ENCODE measurements around the gene FOXN3.

FOXN3 gene

GRCh38 chr14:89339579-89339978 lies 77.5 kb downstream of the FOXN3 start:
- H3K27me3 ChIP-seq (ENCODE audit: insufficient read depth, poor library complexity, severe bottlenecking), result no peaks in the 10 kb centered on the region
- H3K27ac ChIP-seq (replicated peaks), result no peak overlapping the region

GRCh38 chr14:89339158-89339557 lies 77.9 kb downstream of the FOXN3 start:
- no peak for DNase-seq (ENCODE audit: low read depth in 1 of 2, low spot score in 1 of 2)
- Histone ChIP-seq H3K27me3 (ENCODE audit: insufficient read depth, poor library complexity, severe bottlenecking) (no peaks in the 10 kb centered on the region), H3K4me3 (replicated peaks; ENCODE audit: insufficient read depth, low read length) (no peak overlapping the region), H3K27ac (replicated peaks) (no peak overlapping the region)
- TF ChIP-seq POLR2AphosphoS5 (IDR thresholded peaks at IDR 0.05; ENCODE audit: low read depth), result no peak
- TF ChIP-seq GABPA (IDR thresholded peaks at IDR 0.05; ENCODE audit: low read depth), result no peak
- TF ChIP-seq, protein P1, sequence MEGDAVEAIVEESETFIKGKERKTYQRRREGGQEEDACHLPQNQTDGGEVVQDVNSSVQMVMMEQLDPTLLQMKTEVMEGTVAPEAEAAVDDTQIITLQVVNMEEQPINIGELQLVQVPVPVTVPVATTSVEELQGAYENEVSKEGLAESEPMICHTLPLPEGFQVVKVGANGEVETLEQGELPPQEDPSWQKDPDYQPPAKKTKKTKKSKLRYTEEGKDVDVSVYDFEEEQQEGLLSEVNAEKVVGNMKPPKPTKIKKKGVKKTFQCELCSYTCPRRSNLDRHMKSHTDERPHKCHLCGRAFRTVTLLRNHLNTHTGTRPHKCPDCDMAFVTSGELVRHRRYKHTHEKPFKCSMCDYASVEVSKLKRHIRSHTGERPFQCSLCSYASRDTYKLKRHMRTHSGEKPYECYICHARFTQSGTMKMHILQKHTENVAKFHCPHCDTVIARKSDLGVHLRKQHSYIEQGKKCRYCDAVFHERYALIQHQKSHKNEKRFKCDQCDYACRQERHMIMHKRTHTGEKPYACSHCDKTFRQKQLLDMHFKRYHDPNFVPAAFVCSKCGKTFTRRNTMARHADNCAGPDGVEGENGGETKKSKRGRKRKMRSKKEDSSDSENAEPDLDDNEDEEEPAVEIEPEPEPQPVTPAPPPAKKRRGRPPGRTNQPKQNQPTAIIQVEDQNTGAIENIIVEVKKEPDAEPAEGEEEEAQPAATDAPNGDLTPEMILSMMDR (IDR thresholded peaks at IDR 0.05; ENCODE audit: insufficient read depth, low read length), result no peak
- no peak for TF ChIP-seq SPI1 (IDR thresholded peaks at IDR 0.05; ENCODE audit: borderline replicate concordance, low read depth)
- TF ChIP-seq, protein P2, sequence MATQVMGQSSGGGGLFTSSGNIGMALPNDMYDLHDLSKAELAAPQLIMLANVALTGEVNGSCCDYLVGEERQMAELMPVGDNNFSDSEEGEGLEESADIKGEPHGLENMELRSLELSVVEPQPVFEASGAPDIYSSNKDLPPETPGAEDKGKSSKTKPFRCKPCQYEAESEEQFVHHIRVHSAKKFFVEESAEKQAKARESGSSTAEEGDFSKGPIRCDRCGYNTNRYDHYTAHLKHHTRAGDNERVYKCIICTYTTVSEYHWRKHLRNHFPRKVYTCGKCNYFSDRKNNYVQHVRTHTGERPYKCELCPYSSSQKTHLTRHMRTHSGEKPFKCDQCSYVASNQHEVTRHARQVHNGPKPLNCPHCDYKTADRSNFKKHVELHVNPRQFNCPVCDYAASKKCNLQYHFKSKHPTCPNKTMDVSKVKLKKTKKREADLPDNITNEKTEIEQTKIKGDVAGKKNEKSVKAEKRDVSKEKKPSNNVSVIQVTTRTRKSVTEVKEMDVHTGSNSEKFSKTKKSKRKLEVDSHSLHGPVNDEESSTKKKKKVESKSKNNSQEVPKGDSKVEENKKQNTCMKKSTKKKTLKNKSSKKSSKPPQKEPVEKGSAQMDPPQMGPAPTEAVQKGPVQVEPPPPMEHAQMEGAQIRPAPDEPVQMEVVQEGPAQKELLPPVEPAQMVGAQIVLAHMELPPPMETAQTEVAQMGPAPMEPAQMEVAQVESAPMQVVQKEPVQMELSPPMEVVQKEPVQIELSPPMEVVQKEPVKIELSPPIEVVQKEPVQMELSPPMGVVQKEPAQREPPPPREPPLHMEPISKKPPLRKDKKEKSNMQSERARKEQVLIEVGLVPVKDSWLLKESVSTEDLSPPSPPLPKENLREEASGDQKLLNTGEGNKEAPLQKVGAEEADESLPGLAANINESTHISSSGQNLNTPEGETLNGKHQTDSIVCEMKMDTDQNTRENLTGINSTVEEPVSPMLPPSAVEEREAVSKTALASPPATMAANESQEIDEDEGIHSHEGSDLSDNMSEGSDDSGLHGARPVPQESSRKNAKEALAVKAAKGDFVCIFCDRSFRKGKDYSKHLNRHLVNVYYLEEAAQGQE (IDR thresholded peaks at IDR 0.05; ENCODE audit: insufficient replicate concordance, low read depth), result no peak

More at GRCh38 chr14:89339579-89339978, 77.5 kb downstream of the FOXN3 start:
- TF ChIP-seq, protein P1 (IDR thresholded peaks at IDR 0.05; ENCODE audit: insufficient read depth, low read length), result no peak
- TF ChIP-seq SPI1 (IDR thresholded peaks at IDR 0.05; ENCODE audit: borderline replicate concordance, low read depth), result no peak
- TF ChIP-seq GABPA (IDR thresholded peaks at IDR 0.05; ENCODE audit: low read depth), result no peak
- TF ChIP-seq POLR2AphosphoS5 (IDR thresholded peaks at IDR 0.05; ENCODE audit: low read depth), result no peak
- TF ChIP-seq, protein P2 (IDR thresholded peaks at IDR 0.05; ENCODE audit: insufficient replicate concordance, low read depth), result no peak
- H3K4me3 ChIP-seq (replicated peaks; ENCODE audit: insufficient read depth, low read length), result no peak overlapping the region
- DNase-seq (ENCODE audit: low read depth in 1 of 2, low spot score in 1 of 2), result no peak

DNA sequence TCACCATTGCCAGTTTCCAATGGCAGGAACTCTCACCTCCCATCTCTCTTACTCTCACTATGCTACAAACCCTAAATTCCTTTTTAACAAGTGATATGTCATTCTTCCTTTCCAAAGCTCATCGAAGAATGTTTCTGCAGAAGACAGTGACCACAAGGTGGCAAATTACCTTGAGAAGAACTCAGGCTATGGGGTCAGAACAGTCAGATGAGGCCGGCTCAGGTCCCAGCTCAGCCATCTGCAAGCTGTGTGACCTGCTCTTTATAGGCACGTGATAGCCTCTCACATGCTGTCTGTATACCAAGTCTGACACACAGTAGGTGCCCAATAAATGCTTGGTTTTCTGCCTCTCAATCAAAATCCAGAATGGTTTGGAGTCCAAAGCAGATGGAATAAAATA lies 80.7 kb downstream of the FOXN3 start:
- Histone ChIP-seq H3K4me3 (replicated peaks; ENCODE audit: insufficient read depth, low read length) (no peak overlapping the region), H3K27me3 (ENCODE audit: insufficient read depth, poor library complexity, severe bottlenecking) (no peaks in the 10 kb centered on the region), H3K27ac (replicated peaks) (no peak overlapping the region)
- TF ChIP-seq, protein P1 (IDR thresholded peaks at IDR 0.05; ENCODE audit: insufficient read depth, low read length), result no peak
- TF ChIP-seq POLR2AphosphoS5 (IDR thresholded peaks at IDR 0.05; ENCODE audit: low read depth) (no peak), SPI1 (IDR thresholded peaks at IDR 0.05; ENCODE audit: borderline replicate concordance, low read depth) (no peak), GABPA (IDR thresholded peaks at IDR 0.05; ENCODE audit: low read depth) (no peak)
- TF ChIP-seq, protein P2 (IDR thresholded peaks at IDR 0.05; ENCODE audit: insufficient replicate concordance, low read depth), result no peak
- DNase-seq (ENCODE audit: low read depth in 1 of 2, low spot score in 1 of 2), result no peak

Data from HL-60 (cell line).